ENCODE data around the gene PSMB8.

Gene PSMB8

GRCh38 chr6:32858194-32858593 is 14.3 kb upstream of the PSMB8 start:
- in situ Hi-C loops (cut with MboI; ENCODE audit: low sequenced_read_pairs) = no loop called here

GRCh38 chr6:32857156-32857891 is 13.5 kb upstream of the PSMB8 start:
- in situ Hi-C loops (cut with MboI; ENCODE audit: low sequenced_read_pairs) = no loop called here

GRCh38 chr6:32855467-32856174 is 11.8 kb upstream of the PSMB8 start:
- in situ Hi-C loops (cut with MboI; ENCODE audit: low sequenced_read_pairs) = no loop called here

- in situ Hi-C loops (cut with MboI; ENCODE audit: low sequenced_read_pairs) = no loop called here
These were observed 10.7 kb upstream of the PSMB8 start for GRCh38 chr6:32854376-32855178.

- in situ Hi-C loops (cut with MboI; ENCODE audit: low sequenced_read_pairs) = no loop called here
These were observed 9.9 kb upstream of the PSMB8 start, which contains the start of the genes PSMB9 and TAP1 for GRCh38 chr6:32853541-32854375. PSMB9 (plus strand) TSS chr6:32854192; CDS start chr6:32854230, 38 bp downstream. TAP1 (minus strand) TSS chr6:32853704; CDS start chr6:32853636, 68 bp downstream.

- in situ Hi-C loops (cut with MboI; ENCODE audit: low sequenced_read_pairs) = no loop called here
These were observed 9.1 kb upstream of the PSMB8 start for GRCh38 chr6:32852844-32853540.

GRCh38 chr6:32852018-32852843 is 8.4 kb upstream of the PSMB8 start:
- in situ Hi-C loops (cut with MboI; ENCODE audit: low sequenced_read_pairs) = no loop called here

GRCh38 chr6:32851025-32851424 is 7.2 kb upstream of the PSMB8 start:
- in situ Hi-C loops (cut with MboI; ENCODE audit: low sequenced_read_pairs) = no loop called here

- in situ Hi-C loops (cut with MboI; ENCODE audit: low sequenced_read_pairs) = no loop called here
These were observed 5.3 kb upstream of the PSMB8 start for GRCh38 chr6:32849126-32849525.

- in situ Hi-C loops (cut with MboI; ENCODE audit: low sequenced_read_pairs) = no loop called here
These were observed 3.9 kb upstream of the PSMB8 start for GRCh38 chr6:32847795-32848194.

GRCh38 chr6:32847004-32847403 is 3.2 kb upstream of the PSMB8 start:
- in situ Hi-C loops (cut with MboI; ENCODE audit: low sequenced_read_pairs) = no loop called here

GRCh38 chr6:32845384-32845884 is 1.6 kb upstream of the PSMB8 start:
- in situ Hi-C loops (cut with MboI; ENCODE audit: low sequenced_read_pairs) = no loop called here

- in situ Hi-C loops (cut with MboI; ENCODE audit: low sequenced_read_pairs) = no loop called here
These were observed 1.1 kb upstream of the PSMB8 start for GRCh38 chr6:32844839-32845383.

GRCh38 chr6:32843331-32843978 is 392 bp downstream of the PSMB8 start:
- in situ Hi-C loops (cut with MboI; ENCODE audit: low sequenced_read_pairs) = no loop called here

GRCh38 chr6:32842690-32843089 is 1.2 kb downstream of the PSMB8 start:
- in situ Hi-C loops (cut with MboI; ENCODE audit: low sequenced_read_pairs) = no loop called here

GRCh38 chr6:32842021-32842650 is 1.7 kb downstream of the PSMB8 start:
- in situ Hi-C loops (cut with MboI; ENCODE audit: low sequenced_read_pairs) = no loop called here

- in situ Hi-C loops (cut with MboI; ENCODE audit: low sequenced_read_pairs) = no loop called here
These were observed 3.1 kb downstream of the PSMB8 start for GRCh38 chr6:32840604-32841246.
